ENCODE data around the gene NAXE.
A peak's percentile ranks its signal among the peaks of the same experiment; 100 is the strongest.
"Not testable (repeated sequence)": the region's sequence is repeated elsewhere in the genome, so short reads cannot be mapped to it uniquely, and the experiment has no call there.

The NAXE gene

GRCh38 chr1:156624814-156625435 lies 33.3 kb downstream of the NAXE start:
- no peak for DNase-seq

- DNase-seq = peak; percentile 76
These were observed 34.0 kb downstream of the NAXE start for GRCh38 chr1:156625436-156626078.

GRCh38 chr1:156626079-156626438 lies 34.5 kb downstream of the NAXE start:
- DNase-seq = no peak

- DNase-seq = peak; percentile 82
These were observed 35.8 kb downstream of the NAXE start for GRCh38 chr1:156627313-156627880.

GRCh38 chr1:156629823-156630449 lies 38.4 kb downstream of the NAXE start:
- no peak for DNase-seq

- DNase-seq = not testable (repeated sequence)
These were observed 39.6 kb downstream of the NAXE start for GRCh38 chr1:156631152-156631551.

- no peak for DNase-seq
These were observed 40.8 kb downstream of the NAXE start for GRCh38 chr1:156632355-156632754.

- no peak for DNase-seq
These were observed 46.8 kb downstream of the NAXE start for GRCh38 chr1:156638189-156638985.

- DNase-seq = no peak
These were observed 48.1 kb downstream of the NAXE start for GRCh38 chr1:156639601-156640101.

GRCh38 chr1:156640842-156641706 lies 49.5 kb downstream of the NAXE start:
- no peak for DNase-seq

GRCh38 chr1:156641761-156642264 lies 50.2 kb downstream of the NAXE start, which contains the start of gene BCAN:
Gene BCAN (plus strand): TSS chr1:156642117. CDS start chr1:156646055, 3,938 bp downstream.
- DNase-seq = no peak

- DNase-seq = no peak
These were observed 50.9 kb downstream of the NAXE start for GRCh38 chr1:156642265-156643048.

GRCh38 chr1:156643049-156643777 lies 51.6 kb downstream of the NAXE start:
- no peak for DNase-seq

- DNase-seq = peak; percentile 52
These were observed 52.2 kb downstream of the NAXE start for GRCh38 chr1:156643778-156644092.

All from RPMI8226 (cell line).